Osteocyte (in vitro differentiated cells): ENCODE results near the gene MBD3. TPM values are rescaled to one million over a fixed set of nuclear protein-coding genes. Genes with fewer than 3 reads are reported as not detected.

ENCODE experiments used
- DNase-seq: peaks from one replicate; pipeline ENCODE4 v3.0.0; 2021; ENCODE audit warnings: mixed read lengths; ENCODE audit not compliant: unreplicated experiment; ENCODE audit errors: extremely low spot score
- H3K27ac Mint-ChIP-seq: one replicate; pipeline ENCODE4 v1.8.0; 2021; ENCODE audit warnings: mild to moderate bottlenecking, mixed read lengths; ENCODE audit not compliant: unreplicated experiment
- H3K27me3 Mint-ChIP-seq: one replicate; pipeline ENCODE4 v1.8.0; 2021; ENCODE audit warnings: mixed read lengths; ENCODE audit not compliant: unreplicated experiment
- H3K36me3 Mint-ChIP-seq: one replicate; pipeline ENCODE4 v1.8.0; 2021; ENCODE audit warnings: mixed read lengths; ENCODE audit not compliant: unreplicated experiment
- H3K4me1 Mint-ChIP-seq: one replicate; pipeline ENCODE4 v1.8.0; 2021; ENCODE audit warnings: mixed read lengths; ENCODE audit not compliant: unreplicated experiment
- H3K4me3 Mint-ChIP-seq: one replicate; pipeline ENCODE4 v1.8.0; 2021; ENCODE audit warnings: mild to moderate bottlenecking, moderate library complexity, mixed read lengths; ENCODE audit not compliant: unreplicated experiment
- H3K9me3 Mint-ChIP-seq: one replicate; pipeline ENCODE4 v1.8.0; 2021; ENCODE audit warnings: mixed read lengths; ENCODE audit not compliant: unreplicated experiment
- CTCF ChIP-seq: fragments of 200-600 bp; sonication (generic); IDR thresholded peaks from 2 replicates; pipeline ENCODE4 v1.5.0; 2021; ENCODE audit warnings: antibody characterized with exemption, mild to moderate bottlenecking, moderate library complexity
- total RNA-seq: library from RNA; stranded (reverse); gene quantifications from 2 replicates; pipeline ENCODE4 v1.2.1, GENCODE V29; 2021

The MBD3 gene
- total RNA-seq, 1 donor from 2014 or later: 101 TPM

GRCh38 chr19:1629256-1629808, 36.7 kb upstream of the MBD3 start:
- Mint-ChIP-seq H3K4me3 (no peak overlapping the region), H3K9me3 (no peaks in the 10 kb centered on the region), H3K4me1 (no peaks in the 10 kb centered on the region), H3K36me3 (peaks cover 16% of the 10 kb centered on the region), H3K27me3 (no peaks in the 10 kb centered on the region), H3K27ac (no peak overlapping the region)
- DNase-seq: no peak
- no peak for TF ChIP-seq CTCF

GRCh38 chr19:1627194-1627593, 34.5 kb upstream of the MBD3 start:
- Mint-ChIP-seq H3K9me3 (no peaks in the 10 kb centered on the region), H3K4me3 (no peak overlapping the region), H3K27me3 (no peaks in the 10 kb centered on the region), H3K4me1 (no peaks in the 10 kb centered on the region), H3K27ac (no peak overlapping the region), H3K36me3 (peaks cover 18% of the 10 kb centered on the region)
- TF ChIP-seq CTCF: no peak
- DNase-seq: no peak

DNA sequence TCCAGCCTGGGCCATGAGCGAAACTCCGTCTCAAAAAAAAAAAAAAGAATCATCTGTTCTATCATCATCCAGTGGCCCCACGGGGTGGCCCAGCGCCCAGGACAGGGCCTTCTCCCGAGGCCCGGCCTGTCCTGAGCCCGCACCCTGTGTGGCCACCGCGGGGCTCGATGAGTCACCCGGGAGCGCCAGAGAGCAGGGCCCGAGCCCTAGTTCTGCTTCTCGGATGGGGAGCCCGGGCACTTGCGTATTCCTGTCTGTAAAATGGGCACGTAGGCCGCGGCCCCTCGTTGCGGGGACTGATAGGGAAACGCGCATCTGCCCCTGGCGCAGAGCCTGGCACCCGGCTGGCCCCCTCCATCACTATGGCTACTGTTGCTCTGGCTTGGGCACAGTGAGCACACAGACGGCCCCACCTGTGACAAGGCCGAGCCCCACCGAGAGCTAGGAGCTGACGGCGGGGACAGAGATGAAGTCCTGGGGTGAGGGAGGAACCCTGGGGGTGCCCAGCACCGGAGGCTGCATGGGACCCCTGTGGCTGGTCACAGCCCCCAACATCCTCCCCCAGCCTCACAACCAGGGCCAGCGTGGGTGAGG, 33.8 kb upstream of the MBD3 start:
- Mint-ChIP-seq H3K36me3 (peaks cover 18% of the 10 kb centered on the region), H3K4me3 (no peak overlapping the region), H3K9me3 (no peaks in the 10 kb centered on the region), H3K27me3 (no peaks in the 10 kb centered on the region), H3K27ac (no peak overlapping the region), H3K4me1 (no peaks in the 10 kb centered on the region)
- TF ChIP-seq CTCF: no peak
- DNase-seq: no peak

- Mint-ChIP-seq H3K27me3 (no peaks in the 10 kb centered on the region), H3K9me3 (no peaks in the 10 kb centered on the region)
- DNase-seq: no peak
These were observed 31.8 kb upstream of the MBD3 start for GRCh38 chr19:1624458-1624857.

More at GRCh38 chr19:1624458-1624857, 31.8 kb upstream of the MBD3 start:
- Mint-ChIP-seq H3K36me3 (peaks cover 17% of the 10 kb centered on the region), H3K4me1 (no peaks in the 10 kb centered on the region), H3K27ac (no peak overlapping the region), H3K4me3 (no peak overlapping the region)
- TF ChIP-seq CTCF: peak; percentile 66
